SH-SY5Y (cell line): ENCODE measurements around the gene DLGAP1.

Experiments
- GATA2 ChIP-seq: IDR thresholded peaks from 2 replicates; pipeline ENCODE4 v1.6.1; 2011; ENCODE audit warnings: mild to moderate bottlenecking, low read depth, low read length
- GATA3 ChIP-seq: IDR thresholded peaks from 2 replicates; pipeline ENCODE4 v1.6.1; 2011; ENCODE audit warnings: low read depth, mild to moderate bottlenecking, low read length, moderate library complexity

DNA sequence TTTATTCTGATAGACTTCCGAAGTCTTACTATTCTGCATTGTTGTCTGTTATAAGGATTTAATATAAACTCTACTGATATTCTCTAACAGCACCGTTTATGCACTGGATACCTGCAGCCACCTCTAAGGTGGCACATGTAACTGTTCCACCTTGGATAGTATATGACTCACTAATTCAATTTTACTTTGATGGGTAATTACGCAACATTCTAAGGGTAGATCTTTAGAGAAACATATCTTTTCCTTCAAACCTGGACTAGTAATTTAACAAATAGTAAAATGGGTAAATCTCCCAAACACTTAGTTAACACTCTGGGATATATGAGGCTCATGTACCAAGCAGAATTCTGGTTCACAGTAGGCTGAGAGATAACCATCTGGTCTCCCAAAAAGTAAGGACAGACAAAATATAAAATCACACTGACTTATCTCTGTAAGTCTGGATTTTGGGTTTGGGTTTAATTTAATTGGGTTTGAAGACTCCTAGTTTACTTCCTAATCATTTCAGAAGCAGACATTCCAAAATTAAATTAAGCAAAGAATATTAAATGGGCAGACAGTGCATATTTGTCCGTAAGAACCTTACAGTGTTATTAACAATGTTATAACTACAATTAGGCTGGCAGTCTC is 590.3 kb downstream of the DLGAP1 start:
- TF ChIP-seq GATA2 (no peak), GATA3 (no peak)
